ENCODE data around the gene YBX1. TPM values are rescaled to one million over a fixed set of nuclear protein-coding genes. Genes with fewer than 3 reads are reported as not detected.
"Not testable (repeated sequence)": the region's sequence is repeated elsewhere in the genome, so short reads cannot be mapped to it uniquely, and the experiment has no call there.

YBX1 gene
- total and polyA plus RNA-seq, 2 experiments from 2014 or later, result 358 to 1,046 TPM

DNA sequence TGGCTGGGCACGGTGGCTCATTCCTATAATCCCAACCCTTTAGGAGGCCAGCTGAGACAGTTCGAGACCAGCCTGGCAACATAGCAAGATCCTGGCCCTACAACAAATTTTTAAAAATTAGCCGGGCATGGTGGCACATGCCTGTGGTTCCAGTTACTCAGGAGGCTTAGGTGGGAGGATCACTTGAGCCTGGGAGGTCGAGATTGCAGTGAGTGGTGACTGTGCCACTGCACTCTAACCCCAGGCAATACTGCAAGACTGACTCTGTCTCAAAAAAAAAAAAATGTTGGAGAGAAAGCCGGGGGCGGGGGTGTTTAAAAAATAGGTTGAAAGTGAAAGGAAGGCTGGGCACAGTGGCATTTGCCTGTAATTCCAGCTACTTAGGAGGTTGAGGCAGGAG lies 41.3 kb downstream of the YBX1 start:
- TF ChIP-seq, protein P1, sequence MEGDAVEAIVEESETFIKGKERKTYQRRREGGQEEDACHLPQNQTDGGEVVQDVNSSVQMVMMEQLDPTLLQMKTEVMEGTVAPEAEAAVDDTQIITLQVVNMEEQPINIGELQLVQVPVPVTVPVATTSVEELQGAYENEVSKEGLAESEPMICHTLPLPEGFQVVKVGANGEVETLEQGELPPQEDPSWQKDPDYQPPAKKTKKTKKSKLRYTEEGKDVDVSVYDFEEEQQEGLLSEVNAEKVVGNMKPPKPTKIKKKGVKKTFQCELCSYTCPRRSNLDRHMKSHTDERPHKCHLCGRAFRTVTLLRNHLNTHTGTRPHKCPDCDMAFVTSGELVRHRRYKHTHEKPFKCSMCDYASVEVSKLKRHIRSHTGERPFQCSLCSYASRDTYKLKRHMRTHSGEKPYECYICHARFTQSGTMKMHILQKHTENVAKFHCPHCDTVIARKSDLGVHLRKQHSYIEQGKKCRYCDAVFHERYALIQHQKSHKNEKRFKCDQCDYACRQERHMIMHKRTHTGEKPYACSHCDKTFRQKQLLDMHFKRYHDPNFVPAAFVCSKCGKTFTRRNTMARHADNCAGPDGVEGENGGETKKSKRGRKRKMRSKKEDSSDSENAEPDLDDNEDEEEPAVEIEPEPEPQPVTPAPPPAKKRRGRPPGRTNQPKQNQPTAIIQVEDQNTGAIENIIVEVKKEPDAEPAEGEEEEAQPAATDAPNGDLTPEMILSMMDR (IDR thresholded peaks at IDR 0.05; ENCODE audit: low read depth, low read length), result no peak
- H3K36me3 ChIP-seq, result no peaks in the 10 kb centered on the region

DNA sequence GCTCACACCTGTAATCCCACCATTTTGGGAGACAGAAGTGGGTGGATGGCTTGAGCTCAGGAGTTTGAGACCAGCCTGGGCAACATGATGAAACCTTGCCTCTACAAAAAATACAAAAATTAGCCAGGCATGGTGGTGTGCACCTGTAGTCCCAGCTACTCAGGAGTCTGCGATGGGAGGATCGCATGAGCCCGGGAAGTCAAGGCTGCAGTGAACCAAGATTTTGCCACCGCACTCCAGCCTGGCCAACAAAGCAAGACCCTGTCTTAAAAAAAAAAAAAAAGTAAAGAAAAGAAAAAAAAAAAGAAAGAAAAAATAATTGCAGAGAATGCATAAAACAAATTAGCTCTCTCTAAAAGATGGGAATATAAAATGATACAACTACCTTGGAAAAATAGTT lies 43.6 kb downstream of the YBX1 start:
- not testable (repeated sequence) for DNase-seq (ENCODE audit: low read depth in 1 of 2, low spot score in 1 of 2); H3K9me3 ChIP-seq (ENCODE audit: low read depth); H3K4me3 ChIP-seq; H3K4me1 ChIP-seq (ENCODE audit: low read depth); H3K27ac ChIP-seq; H3K27me3 ChIP-seq; H3K36me3 ChIP-seq

More for the DNA sequence above, 41.3 kb downstream of the YBX1 start:
- no peak overlapping the region for H3K4me3 ChIP-seq
- H3K9me3 ChIP-seq (ENCODE audit: low read depth), result no peaks in the 10 kb centered on the region
- no peaks in the 10 kb centered on the region for H3K4me1 ChIP-seq (ENCODE audit: low read depth)
- no peaks in the 10 kb centered on the region for H3K27me3 ChIP-seq
- DNase-seq (ENCODE audit: low read depth in 1 of 2, low spot score in 1 of 2), result peak in 1 of 2 donors; percentile 6
- H3K27ac ChIP-seq, result no peak overlapping the region

DNA sequence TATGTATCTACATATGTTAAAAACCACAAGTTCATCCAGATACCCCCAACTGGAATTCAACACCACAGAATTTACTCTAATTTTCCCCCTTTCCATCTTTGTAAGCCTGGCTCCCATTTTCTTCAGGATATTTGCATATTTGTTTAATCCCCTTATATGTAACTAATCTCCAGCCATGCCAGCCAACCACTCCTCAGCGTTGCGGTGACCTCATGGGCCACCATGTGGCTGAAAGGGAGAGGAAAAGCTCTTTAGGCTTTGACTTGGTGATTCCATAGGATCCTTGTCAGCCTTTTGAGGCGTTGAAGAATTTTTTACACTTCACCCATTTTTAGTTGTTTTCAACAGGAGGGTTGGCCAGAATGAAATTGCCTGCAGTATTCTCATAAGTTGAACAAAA lies 47.8 kb downstream of the YBX1 start:
- Histone ChIP-seq H3K27me3 (no peaks in the 10 kb centered on the region), H3K9me3 (ENCODE audit: low read depth) (no peaks in the 10 kb centered on the region), H3K27ac (no peak overlapping the region), H3K4me3 (no peak overlapping the region), H3K36me3 (no peaks in the 10 kb centered on the region), H3K4me1 (ENCODE audit: low read depth) (no peaks in the 10 kb centered on the region)
- no peak for DNase-seq (ENCODE audit: low read depth in 1 of 2, low spot score in 1 of 2)
- TF ChIP-seq, protein P1 (IDR thresholded peaks at IDR 0.05; ENCODE audit: low read depth, low read length), result no peak

DNA sequence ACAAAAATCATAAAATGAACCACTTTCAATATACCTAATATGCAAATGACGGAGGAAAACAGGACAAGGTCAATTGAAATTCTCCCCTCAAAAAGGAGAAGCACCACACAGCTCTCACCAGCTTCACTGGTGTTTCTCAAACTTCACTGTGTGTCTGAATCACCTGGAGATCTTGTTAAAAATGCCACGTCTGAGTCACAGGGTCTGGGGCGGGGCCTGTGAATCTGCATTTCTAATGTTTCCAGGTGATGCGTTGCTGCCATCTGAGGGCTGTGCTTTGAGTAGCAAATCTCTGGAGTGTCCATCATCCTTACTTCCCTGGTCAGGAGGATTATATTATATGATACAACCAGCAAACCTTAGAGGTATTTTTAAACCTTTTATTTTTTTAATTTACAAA lies 48.8 kb downstream of the YBX1 start:
- no peaks in the 10 kb centered on the region for H3K9me3 ChIP-seq (ENCODE audit: low read depth)
- DNase-seq (ENCODE audit: low read depth in 1 of 2, low spot score in 1 of 2), result no peak

DNA sequence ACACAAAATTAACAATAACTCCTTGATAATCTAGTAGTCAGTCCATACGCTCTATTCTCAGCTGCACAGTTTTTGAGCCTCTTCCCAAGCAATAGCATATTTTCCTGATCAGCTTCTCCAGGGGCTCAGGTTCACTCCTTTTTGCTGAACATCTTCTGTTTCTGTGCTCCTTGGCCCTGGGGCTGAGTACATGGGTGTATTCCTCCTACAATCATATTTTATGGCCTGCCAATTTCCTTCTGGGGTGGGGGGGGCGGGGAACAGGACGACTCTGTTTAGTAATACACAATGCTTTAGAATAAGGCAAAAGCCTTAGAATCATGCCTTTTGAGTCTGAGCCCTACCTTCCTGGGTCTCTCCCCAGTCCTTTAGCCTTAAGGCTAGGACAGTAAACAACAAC lies 49.4 kb downstream of the YBX1 start:
- Histone ChIP-seq H3K36me3 (no peaks in the 10 kb centered on the region), H3K9me3 (ENCODE audit: low read depth) (no peaks in the 10 kb centered on the region), H3K27me3 (no peaks in the 10 kb centered on the region), H3K4me3 (no peak overlapping the region), H3K4me1 (ENCODE audit: low read depth) (no peaks in the 10 kb centered on the region), H3K27ac (no peak overlapping the region)
- no peak for DNase-seq (ENCODE audit: low read depth in 1 of 2, low spot score in 1 of 2)
- TF ChIP-seq, protein P1 (IDR thresholded peaks at IDR 0.05; ENCODE audit: low read depth, low read length), result no peak

More for the DNA sequence above, 48.8 kb downstream of the YBX1 start:
- H3K27ac ChIP-seq, result no peak overlapping the region
- H3K36me3 ChIP-seq, result no peaks in the 10 kb centered on the region
- H3K27me3 ChIP-seq, result no peaks in the 10 kb centered on the region
- TF ChIP-seq, protein P1 (IDR thresholded peaks at IDR 0.05; ENCODE audit: low read depth, low read length), result no peak
- H3K4me1 ChIP-seq (ENCODE audit: low read depth), result no peaks in the 10 kb centered on the region
- no peak overlapping the region for H3K4me3 ChIP-seq

DNA sequence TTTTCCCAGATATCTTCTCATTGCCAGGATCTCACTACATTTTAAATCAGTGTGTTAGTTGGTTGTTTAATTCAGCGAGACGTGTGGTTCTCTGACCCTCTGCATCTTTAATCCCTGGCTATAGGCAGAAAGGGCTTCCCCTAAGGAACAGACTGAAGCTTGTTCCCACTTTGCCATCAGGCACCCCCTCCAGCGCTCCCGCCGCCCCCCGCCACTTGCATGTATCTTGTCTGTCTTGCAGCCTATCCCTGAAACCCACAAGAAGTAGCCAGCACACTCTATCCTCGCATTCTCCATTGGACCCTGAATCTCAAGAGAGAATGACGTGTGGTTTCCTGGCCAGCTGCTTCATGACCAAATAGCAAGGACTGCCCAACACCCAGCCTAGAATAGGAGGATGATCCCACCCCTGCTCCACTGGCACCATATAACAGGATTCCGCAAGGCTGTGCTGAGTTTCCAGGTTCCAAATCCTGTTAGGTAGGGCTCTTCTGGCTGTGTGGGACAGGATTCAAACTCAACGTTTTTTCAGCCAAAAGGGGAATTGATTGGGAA lies 50.0 kb downstream of the YBX1 start:
- H3K36me3 ChIP-seq, result no peaks in the 10 kb centered on the region
- peak in 1 of 2 donors; percentile 34 for DNase-seq (ENCODE audit: low read depth in 1 of 2, low spot score in 1 of 2)
- no peak overlapping the region for H3K4me3 ChIP-seq
- H3K4me1 ChIP-seq (ENCODE audit: low read depth), result no peaks in the 10 kb centered on the region
- H3K27ac ChIP-seq, result no peak overlapping the region
- TF ChIP-seq, protein P1 (IDR thresholded peaks at IDR 0.05; ENCODE audit: low read depth, low read length), result no peak
- no peaks in the 10 kb centered on the region for H3K27me3 ChIP-seq
- H3K9me3 ChIP-seq (ENCODE audit: low read depth), result no peaks in the 10 kb centered on the region

Data from cardiac muscle cell (in vitro differentiated cells and primary cell).